Mucosa of descending colon (tissue), 3 donors: ENCODE results near the gene PCGF2. TPM values are rescaled to one million over a fixed set of nuclear protein-coding genes. Genes with fewer than 3 reads are reported as not detected.
"Not testable (repeated sequence)": the region's sequence is repeated elsewhere in the genome, so short reads cannot be mapped to it uniquely, and the experiment has no call there.

ENCODE experiments used
- ATAC-seq: fragments of 200-7000 bp; cut with Tn5 transposase; one replicate; pipeline ENCODE4 v1.9.1; 2020; ENCODE audit warnings: mild to moderate bottlenecking, moderate library complexity
- DNase-seq, 3 donors: peaks; one replicate each; pipeline ENCODE4 v3.0.0-alpha.2; 2020
- H3K36me3 ChIP-seq: fragments of 200-600 bp; one replicate; pipeline ENCODE4 v1.8.0; 2021; ENCODE audit warnings: low read depth, mild to moderate bottlenecking
- H3K4me1 ChIP-seq: fragments of 200-600 bp; one replicate; pipeline ENCODE4 v1.8.0; 2021; ENCODE audit warnings: low read depth, mild to moderate bottlenecking
- H3K4me3 ChIP-seq: fragments of 200-600 bp; one replicate; pipeline ENCODE4 v1.8.0; 2021; ENCODE audit warnings: mild to moderate bottlenecking
- H3K9me3 ChIP-seq: fragments of 200-600 bp; one replicate; pipeline ENCODE4 v1.8.0; 2021; ENCODE audit warnings: mild to moderate bottlenecking
- CTCF ChIP-seq: fragments of 200-600 bp; IDR thresholded peaks from one replicate; pipeline ENCODE4 v1.8.0; 2022; ENCODE audit warnings: antibody characterized with exemption, mild to moderate bottlenecking
- intact Hi-C, 2 donors: fragments of 100-400 bp; cut with DNase I in 1 of 2; cut with micrococcal nuclease in 1 of 2; formaldehyde crosslinking; loops; one replicate each; pipeline versions ENCODE4 v1.11.0 to v1.11.1; 2022; cut with DNase I, micrococcal nuclease
- total RNA-seq, 3 donors: library from RNA; stranded (reverse); fragmentation: NEBNext Ultra II Directional in 2 of 3; extraction: Animal tissue kit (Norgen Biotek cat#: 25700) in 2 of 3; gene quantifications; one replicate each; pipeline versions ENCODE4 v1.2.1 to v1.2.4, GENCODE V29; 2021 to 2023
- donor health status: DM: no; HTN: no; CAD: no; lungs with moderate emphysema.
- donor health status: DM: no; HTN: no; CAD: no.
- donor health status: DM: no; HTN: yes; CAD: no.

The PCGF2 gene
- total RNA-seq, 3 donors from 2014 or later = 23.8 to 30.7 (median 25.5) TPM

- ATAC-seq (no peak), DNase-seq (no peak)
- no peaks in the 10 kb centered on the region for H3K9me3 ChIP-seq
- H3K36me3 ChIP-seq = peaks cover 2% of the 10 kb centered on the region
- H3K4me3 ChIP-seq = no peak overlapping the region
- H3K4me1 ChIP-seq = no peaks in the 10 kb centered on the region
- no peak for TF ChIP-seq CTCF
- intact Hi-C loops = no loop called here
Observed at GRCh38 chr17:38791162-38791561, 43.0 kb upstream of the PCGF2 start.

GRCh38 chr17:38790148-38790707, 42.1 kb upstream of the PCGF2 start:
- ATAC-seq, DNase-seq, intact Hi-C loops: not testable (repeated sequence)

GRCh38 chr17:38789185-38789584, 41.0 kb upstream of the PCGF2 start:
- ATAC-seq = no peak
- Histone ChIP-seq H3K9me3 (no peaks in the 10 kb centered on the region), H3K4me3 (no peak overlapping the region), H3K4me1 (no peaks in the 10 kb centered on the region), H3K36me3 (peaks cover 2% of the 10 kb centered on the region)
- TF ChIP-seq CTCF = no peak
- intact Hi-C loops = no loop called here
- no peak for DNase-seq

More at GRCh38 chr17:38790148-38790707, 42.1 kb upstream of the PCGF2 start:
- not testable (repeated sequence) for H3K9me3 ChIP-seq, H3K4me3 ChIP-seq, H3K4me1 ChIP-seq, H3K36me3 ChIP-seq

- H3K4me3 ChIP-seq, intact Hi-C loops, H3K4me1 ChIP-seq, H3K36me3 ChIP-seq, ATAC-seq, H3K9me3 ChIP-seq, DNase-seq: not testable (repeated sequence)
Observed at GRCh38 chr17:38787999-38788398, 39.9 kb upstream of the PCGF2 start.

GRCh38 chr17:38786372-38786771, 38.2 kb upstream of the PCGF2 start:
- ATAC-seq (no peak), DNase-seq (no peak)
- no peaks in the 10 kb centered on the region for H3K4me1 ChIP-seq
- intact Hi-C loops = no loop called here
- H3K9me3 ChIP-seq = no peaks in the 10 kb centered on the region
- H3K36me3 ChIP-seq = peaks cover 18% of the 10 kb centered on the region
- TF ChIP-seq CTCF = no peak
- no peak overlapping the region for H3K4me3 ChIP-seq

GRCh38 chr17:38783227-38783626, 35.1 kb upstream of the PCGF2 start:
- Histone ChIP-seq H3K36me3 (peaks cover 28% of the 10 kb centered on the region), H3K9me3 (no peaks in the 10 kb centered on the region), H3K4me1 (no peaks in the 10 kb centered on the region), H3K4me3 (no peak overlapping the region)
- no peak for TF ChIP-seq CTCF
- intact Hi-C loops = no loop called here
- DNase-seq = no peak
- ATAC-seq = no peak
